Glomerular endothelial cell (primary cell): ENCODE results near the gene MSI2. TPM values are rescaled to one million over a fixed set of nuclear protein-coding genes. Genes with fewer than 3 reads are reported as not detected.

Experiments
- DNase-seq: peaks from one replicate; pipeline ENCODE4 v3.0.0-alpha.2; 2011; ENCODE audit warnings: low read depth, low spot score; ENCODE audit errors: extremely low read depth
- total RNA-seq: library from RNA; depleted of rRNA; stranded (reverse); fragments of >200 nt; gene quantifications from 2 replicates; pipeline ENCODE4 v1.2.3, GENCODE V29; 2015

Gene MSI2
- total RNA-seq, 1 donor from 2014 or later = 15.9 TPM

- no peak for DNase-seq
These were observed 383.8 kb downstream of the MSI2 start for GRCh38 chr17:57640079-57640478.

GRCh38 chr17:57641761-57642160 lies 385.4 kb downstream of the MSI2 start:
- no peak for DNase-seq

- no peak for DNase-seq
These were observed 386.7 kb downstream of the MSI2 start for GRCh38 chr17:57643062-57643461.

GRCh38 chr17:57644326-57644725 lies 388.0 kb downstream of the MSI2 start:
- no peak for DNase-seq

GRCh38 chr17:57645950-57646665 lies 389.8 kb downstream of the MSI2 start:
- no peak for DNase-seq

- DNase-seq = no peak
These were observed 392.4 kb downstream of the MSI2 start for GRCh38 chr17:57648720-57649119.

GRCh38 chr17:57649191-57649590 lies 392.9 kb downstream of the MSI2 start:
- no peak for DNase-seq

GRCh38 chr17:57649731-57650484 lies 393.6 kb downstream of the MSI2 start:
- DNase-seq = no peak

GRCh38 chr17:57650548-57650947 lies 394.2 kb downstream of the MSI2 start:
- no peak for DNase-seq

GRCh38 chr17:57651451-57651850 lies 395.1 kb downstream of the MSI2 start:
- DNase-seq = no peak

- no peak for DNase-seq
These were observed 395.7 kb downstream of the MSI2 start for GRCh38 chr17:57651996-57652395.

GRCh38 chr17:57652811-57653210 lies 396.5 kb downstream of the MSI2 start:
- DNase-seq = no peak

GRCh38 chr17:57653279-57653678 lies 397.0 kb downstream of the MSI2 start:
- DNase-seq = no peak

GRCh38 chr17:57654040-57654775 lies 397.9 kb downstream of the MSI2 start:
- DNase-seq = no peak

GRCh38 chr17:57655553-57655952 lies 399.2 kb downstream of the MSI2 start:
- DNase-seq = no peak

GRCh38 chr17:57657211-57657610 lies 400.9 kb downstream of the MSI2 start:
- no peak for DNase-seq

- DNase-seq = no peak
These were observed 405.7 kb downstream of the MSI2 start for GRCh38 chr17:57662041-57662440.

GRCh38 chr17:57662644-57663308 lies 406.5 kb downstream of the MSI2 start:
- peak; percentile 81 for DNase-seq

GRCh38 chr17:57663326-57664070 lies 407.2 kb downstream of the MSI2 start:
- no peak for DNase-seq

- DNase-seq = no peak
These were observed 408.8 kb downstream of the MSI2 start for GRCh38 chr17:57665128-57665527.
